Tibial nerve (tissue), 4 donors: ENCODE measurements around the gene LPCAT3.

ENCODE experiments used
- EP300 ChIP-seq, 2 donors: sonication (generic); formaldehyde crosslinking; IDR thresholded peaks; one replicate each; pipeline ENCODE4 v1.6.1; 2017; ENCODE audit warnings: antibody characterized with exemption in 2 of 2, mild to moderate bottlenecking in 1 of 2
- POLR2A ChIP-seq, 2 donors: fragments of 450-650 bp; IDR thresholded peaks; one replicate each; pipeline ENCODE4 v1.6.1; 2017; ENCODE audit warnings: antibody characterized with exemption in 2 of 2, mild to moderate bottlenecking in 2 of 2, moderate library complexity in 2 of 2
- TF ChIP-seq, protein P1 (sequence below), 5 experiments: fragments of 200-600 bp in 3 of 5; fragments of 450-650 bp in 2 of 5; sonication (generic) in 3 of 5; IDR thresholded peaks; one replicate each; pipeline ENCODE4 v1.5.1; 2016 to 2019; ENCODE audit warnings: antibody characterized with exemption in 5 of 5, mild to moderate bottlenecking in 3 of 5, moderate library complexity in 2 of 5

- TF ChIP-seq, protein P1, sequence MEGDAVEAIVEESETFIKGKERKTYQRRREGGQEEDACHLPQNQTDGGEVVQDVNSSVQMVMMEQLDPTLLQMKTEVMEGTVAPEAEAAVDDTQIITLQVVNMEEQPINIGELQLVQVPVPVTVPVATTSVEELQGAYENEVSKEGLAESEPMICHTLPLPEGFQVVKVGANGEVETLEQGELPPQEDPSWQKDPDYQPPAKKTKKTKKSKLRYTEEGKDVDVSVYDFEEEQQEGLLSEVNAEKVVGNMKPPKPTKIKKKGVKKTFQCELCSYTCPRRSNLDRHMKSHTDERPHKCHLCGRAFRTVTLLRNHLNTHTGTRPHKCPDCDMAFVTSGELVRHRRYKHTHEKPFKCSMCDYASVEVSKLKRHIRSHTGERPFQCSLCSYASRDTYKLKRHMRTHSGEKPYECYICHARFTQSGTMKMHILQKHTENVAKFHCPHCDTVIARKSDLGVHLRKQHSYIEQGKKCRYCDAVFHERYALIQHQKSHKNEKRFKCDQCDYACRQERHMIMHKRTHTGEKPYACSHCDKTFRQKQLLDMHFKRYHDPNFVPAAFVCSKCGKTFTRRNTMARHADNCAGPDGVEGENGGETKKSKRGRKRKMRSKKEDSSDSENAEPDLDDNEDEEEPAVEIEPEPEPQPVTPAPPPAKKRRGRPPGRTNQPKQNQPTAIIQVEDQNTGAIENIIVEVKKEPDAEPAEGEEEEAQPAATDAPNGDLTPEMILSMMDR (IDR thresholded peaks at IDR 0.05), result peak; percentile 86 to 95 (median 93)
- TF ChIP-seq POLR2A (IDR thresholded peaks at IDR 0.05) (no peak), EP300 (IDR thresholded peaks at IDR 0.05) (peak; percentile 19 to 57)
These were observed 53.1 kb downstream of the LPCAT3 start for GRCh38 chr12:6965026-6965661.
